GM21576 (cell line): ENCODE data around the gene SRPRB.
"Not testable (repeated sequence)": the region's sequence is repeated elsewhere in the genome, so short reads cannot be mapped to it uniquely, and the experiment has no call there.

Experiments
- ATAC-seq: cut with Tn5 transposase; IDR thresholded peaks from one replicate; pipeline ENCODE4 v1.9.1; 2021; ENCODE audit warnings: mild to moderate bottlenecking, moderate library complexity; ENCODE audit not compliant: unreplicated experiment

The SRPRB gene

GRCh38 chr3:133777807-133778568 lies 27.6 kb upstream of the SRPRB start:
- ATAC-seq: no peak

- ATAC-seq: no peak
Measured at GRCh38 chr3:133779626-133780203, 25.9 kb upstream of the SRPRB start.

- ATAC-seq: not testable (repeated sequence)
Measured at GRCh38 chr3:133780756-133781155, 24.9 kb upstream of the SRPRB start.

GRCh38 chr3:133781570-133781969 lies 24.0 kb upstream of the SRPRB start:
- no peak for ATAC-seq

GRCh38 chr3:133782454-133782853 lies 23.2 kb upstream of the SRPRB start:
- ATAC-seq: no peak

- no peak for ATAC-seq
Measured at GRCh38 chr3:133783762-133784161, 21.9 kb upstream of the SRPRB start.

GRCh38 chr3:133788024-133788423 lies 17.6 kb upstream of the SRPRB start:
- no peak for ATAC-seq

GRCh38 chr3:133792171-133792763 lies 13.3 kb upstream of the SRPRB start:
- no peak for ATAC-seq

GRCh38 chr3:133797396-133798105 lies 8.1 kb upstream of the SRPRB start:
- no peak for ATAC-seq

GRCh38 chr3:133799794-133800585 lies 5.6 kb upstream of the SRPRB start:
- ATAC-seq: no peak

GRCh38 chr3:133803469-133803868 lies 2.1 kb upstream of the SRPRB start:
- no peak for ATAC-seq

GRCh38 chr3:133804896-133805295 lies 719 bp upstream of the SRPRB start:
- no peak for ATAC-seq

- no peak for ATAC-seq
Measured at GRCh38 chr3:133805384-133805701, 272 bp upstream of the SRPRB start.

- no peak for ATAC-seq
Measured at GRCh38 chr3:133812872-133813271, 7.3 kb downstream of the SRPRB start.

GRCh38 chr3:133815386-133815785 lies 9.8 kb downstream of the SRPRB start:
- ATAC-seq: no peak

- no peak for ATAC-seq
Measured at GRCh38 chr3:133820129-133820528, 14.5 kb downstream of the SRPRB start.

GRCh38 chr3:133820889-133821675 lies 15.5 kb downstream of the SRPRB start:
- ATAC-seq: no peak

GRCh38 chr3:133821767-133822638 lies 16.4 kb downstream of the SRPRB start:
- ATAC-seq: no peak

GRCh38 chr3:133824961-133825485 lies 19.4 kb downstream of the SRPRB start:
- no peak for ATAC-seq
